Measurements from ENCODE around the gene KCNK10.

- TF ChIP-seq CTCF (conservative IDR thresholded peaks at IDR 0.05; ENCODE audit: low read length) (no peak), EZH2phosphoT487 (IDR thresholded peaks at IDR 0.05; ENCODE audit: borderline replicate concordance) (no peak)
These were observed 13.0 kb downstream of the KCNK10 start for GRCh38 chr14:88310021-88310420.
